ENCODE measurements around the gene CCNL2. TPM values are rescaled to one million over a fixed set of nuclear protein-coding genes. Genes with fewer than 3 reads are reported as not detected.

CCNL2 gene
- total and polyA plus RNA-seq, 4 donors, result 46.4 to 170 (median 104) TPM

DNA sequence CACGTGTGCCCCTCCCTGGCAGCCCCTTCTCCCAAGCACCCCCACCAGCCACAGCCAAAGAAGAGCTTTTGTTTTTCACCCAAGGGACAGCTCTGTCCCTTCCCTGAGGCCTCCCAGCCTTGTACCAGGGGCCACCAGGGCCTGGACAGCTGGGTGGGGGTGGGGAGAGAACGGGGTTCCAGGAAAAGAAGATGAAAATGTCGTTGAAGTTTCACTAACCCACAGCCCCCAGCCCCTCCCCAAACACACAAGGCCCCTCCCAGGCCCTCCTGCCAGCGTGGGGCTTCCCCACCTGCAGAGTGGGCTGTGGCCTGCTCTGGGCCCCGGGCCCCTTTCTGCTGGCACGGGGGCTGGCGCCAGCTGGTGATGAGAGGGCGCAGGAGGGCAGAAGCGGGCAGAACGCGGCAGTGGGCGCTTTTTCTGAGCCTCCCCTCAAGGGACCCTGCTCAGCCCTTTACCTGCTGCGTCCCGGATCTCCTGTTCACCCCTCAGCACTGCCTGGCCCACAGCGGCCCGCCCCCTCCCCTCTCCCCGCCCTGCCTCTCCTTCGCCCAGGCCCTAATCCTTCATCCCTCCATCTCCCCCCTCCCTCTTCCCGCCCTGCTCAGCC lies 27.5 kb upstream of the CCNL2 start:
- H3K9me3 ChIP-seq (ENCODE audit: control insufficient read depth in 4 of 4, low read length in 3 of 4), result no peaks in the 10 kb centered on the region
- H3K36me3 ChIP-seq (ENCODE audit: control insufficient read depth in 4 of 4, insufficient read depth in 3 of 4, low read depth in 1 of 4, low read length in 3 of 4), result no peaks in the 10 kb centered on the region
- DNase-seq (ENCODE audit: low spot score), result no peak
- no peaks in the 10 kb centered on the region for H3K27me3 ChIP-seq (ENCODE audit: control insufficient read depth in 4 of 4, insufficient read depth in 4 of 4, low read length in 3 of 4)
- H3K27ac ChIP-seq (ENCODE audit: low read depth in 1 of 2, low read length in 2 of 2), result no peak overlapping the region
- peaks cover 11 to 23% (median 16%) of the 10 kb centered on the region in 4 donors for H3K4me1 ChIP-seq (ENCODE audit: control insufficient read depth in 4 of 4, insufficient read depth in 4 of 4, low read length in 3 of 4)
- H3K4me3 ChIP-seq (ENCODE audit: low read depth in 1 of 3, low read length in 3 of 3), result no peak overlapping the region
- no peak overlapping the region for H3K9ac ChIP-seq (ENCODE audit: low read depth in 1 of 2, low read length in 2 of 2)
- 58% methylated on average over 19 of the region's 19 CpGs for WGBS
- TF ChIP-seq EGR1 (IDR thresholded peaks at IDR 0.05; ENCODE audit: low read depth in 2 of 2), result no peak
- TF ChIP-seq FOXA2 (IDR thresholded peaks at IDR 0.05), result no peak
- TF ChIP-seq, protein P1, sequence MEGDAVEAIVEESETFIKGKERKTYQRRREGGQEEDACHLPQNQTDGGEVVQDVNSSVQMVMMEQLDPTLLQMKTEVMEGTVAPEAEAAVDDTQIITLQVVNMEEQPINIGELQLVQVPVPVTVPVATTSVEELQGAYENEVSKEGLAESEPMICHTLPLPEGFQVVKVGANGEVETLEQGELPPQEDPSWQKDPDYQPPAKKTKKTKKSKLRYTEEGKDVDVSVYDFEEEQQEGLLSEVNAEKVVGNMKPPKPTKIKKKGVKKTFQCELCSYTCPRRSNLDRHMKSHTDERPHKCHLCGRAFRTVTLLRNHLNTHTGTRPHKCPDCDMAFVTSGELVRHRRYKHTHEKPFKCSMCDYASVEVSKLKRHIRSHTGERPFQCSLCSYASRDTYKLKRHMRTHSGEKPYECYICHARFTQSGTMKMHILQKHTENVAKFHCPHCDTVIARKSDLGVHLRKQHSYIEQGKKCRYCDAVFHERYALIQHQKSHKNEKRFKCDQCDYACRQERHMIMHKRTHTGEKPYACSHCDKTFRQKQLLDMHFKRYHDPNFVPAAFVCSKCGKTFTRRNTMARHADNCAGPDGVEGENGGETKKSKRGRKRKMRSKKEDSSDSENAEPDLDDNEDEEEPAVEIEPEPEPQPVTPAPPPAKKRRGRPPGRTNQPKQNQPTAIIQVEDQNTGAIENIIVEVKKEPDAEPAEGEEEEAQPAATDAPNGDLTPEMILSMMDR (IDR thresholded peaks at IDR 0.05; ENCODE audit: low read depth, low read length, missing input control), result no peak
- TF ChIP-seq, protein P2, sequence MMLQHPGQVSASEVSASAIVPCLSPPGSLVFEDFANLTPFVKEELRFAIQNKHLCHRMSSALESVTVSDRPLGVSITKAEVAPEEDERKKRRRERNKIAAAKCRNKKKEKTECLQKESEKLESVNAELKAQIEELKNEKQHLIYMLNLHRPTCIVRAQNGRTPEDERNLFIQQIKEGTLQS (IDR thresholded peaks at IDR 0.05), result no peak
- TF ChIP-seq YY1 (IDR thresholded peaks at IDR 0.05), result no peak
- TF ChIP-seq GABPA (IDR thresholded peaks at IDR 0.05 in 1 of 2, conservative IDR thresholded peaks at IDR 0.05 in 1 of 2), result no peak
- TF ChIP-seq RAD21 (IDR thresholded peaks at IDR 0.05), result no peak
- TF ChIP-seq, protein P3, sequence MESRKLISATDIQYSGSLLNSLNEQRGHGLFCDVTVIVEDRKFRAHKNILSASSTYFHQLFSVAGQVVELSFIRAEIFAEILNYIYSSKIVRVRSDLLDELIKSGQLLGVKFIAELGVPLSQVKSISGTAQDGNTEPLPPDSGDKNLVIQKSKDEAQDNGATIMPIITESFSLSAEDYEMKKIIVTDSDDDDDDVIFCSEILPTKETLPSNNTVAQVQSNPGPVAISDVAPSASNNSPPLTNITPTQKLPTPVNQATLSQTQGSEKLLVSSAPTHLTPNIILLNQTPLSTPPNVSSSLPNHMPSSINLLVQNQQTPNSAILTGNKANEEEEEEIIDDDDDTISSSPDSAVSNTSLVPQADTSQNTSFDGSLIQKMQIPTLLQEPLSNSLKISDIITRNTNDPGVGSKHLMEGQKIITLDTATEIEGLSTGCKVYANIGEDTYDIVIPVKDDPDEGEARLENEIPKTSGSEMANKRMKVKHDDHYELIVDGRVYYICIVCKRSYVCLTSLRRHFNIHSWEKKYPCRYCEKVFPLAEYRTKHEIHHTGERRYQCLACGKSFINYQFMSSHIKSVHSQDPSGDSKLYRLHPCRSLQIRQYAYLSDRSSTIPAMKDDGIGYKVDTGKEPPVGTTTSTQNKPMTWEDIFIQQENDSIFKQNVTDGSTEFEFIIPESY (IDR thresholded peaks at IDR 0.05), result no peak
- TF ChIP-seq, protein P4, sequence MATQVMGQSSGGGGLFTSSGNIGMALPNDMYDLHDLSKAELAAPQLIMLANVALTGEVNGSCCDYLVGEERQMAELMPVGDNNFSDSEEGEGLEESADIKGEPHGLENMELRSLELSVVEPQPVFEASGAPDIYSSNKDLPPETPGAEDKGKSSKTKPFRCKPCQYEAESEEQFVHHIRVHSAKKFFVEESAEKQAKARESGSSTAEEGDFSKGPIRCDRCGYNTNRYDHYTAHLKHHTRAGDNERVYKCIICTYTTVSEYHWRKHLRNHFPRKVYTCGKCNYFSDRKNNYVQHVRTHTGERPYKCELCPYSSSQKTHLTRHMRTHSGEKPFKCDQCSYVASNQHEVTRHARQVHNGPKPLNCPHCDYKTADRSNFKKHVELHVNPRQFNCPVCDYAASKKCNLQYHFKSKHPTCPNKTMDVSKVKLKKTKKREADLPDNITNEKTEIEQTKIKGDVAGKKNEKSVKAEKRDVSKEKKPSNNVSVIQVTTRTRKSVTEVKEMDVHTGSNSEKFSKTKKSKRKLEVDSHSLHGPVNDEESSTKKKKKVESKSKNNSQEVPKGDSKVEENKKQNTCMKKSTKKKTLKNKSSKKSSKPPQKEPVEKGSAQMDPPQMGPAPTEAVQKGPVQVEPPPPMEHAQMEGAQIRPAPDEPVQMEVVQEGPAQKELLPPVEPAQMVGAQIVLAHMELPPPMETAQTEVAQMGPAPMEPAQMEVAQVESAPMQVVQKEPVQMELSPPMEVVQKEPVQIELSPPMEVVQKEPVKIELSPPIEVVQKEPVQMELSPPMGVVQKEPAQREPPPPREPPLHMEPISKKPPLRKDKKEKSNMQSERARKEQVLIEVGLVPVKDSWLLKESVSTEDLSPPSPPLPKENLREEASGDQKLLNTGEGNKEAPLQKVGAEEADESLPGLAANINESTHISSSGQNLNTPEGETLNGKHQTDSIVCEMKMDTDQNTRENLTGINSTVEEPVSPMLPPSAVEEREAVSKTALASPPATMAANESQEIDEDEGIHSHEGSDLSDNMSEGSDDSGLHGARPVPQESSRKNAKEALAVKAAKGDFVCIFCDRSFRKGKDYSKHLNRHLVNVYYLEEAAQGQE (IDR thresholded peaks at IDR 0.05), result no peak
- no peak for TF ChIP-seq SP1 (IDR thresholded peaks at IDR 0.05)

DNA sequence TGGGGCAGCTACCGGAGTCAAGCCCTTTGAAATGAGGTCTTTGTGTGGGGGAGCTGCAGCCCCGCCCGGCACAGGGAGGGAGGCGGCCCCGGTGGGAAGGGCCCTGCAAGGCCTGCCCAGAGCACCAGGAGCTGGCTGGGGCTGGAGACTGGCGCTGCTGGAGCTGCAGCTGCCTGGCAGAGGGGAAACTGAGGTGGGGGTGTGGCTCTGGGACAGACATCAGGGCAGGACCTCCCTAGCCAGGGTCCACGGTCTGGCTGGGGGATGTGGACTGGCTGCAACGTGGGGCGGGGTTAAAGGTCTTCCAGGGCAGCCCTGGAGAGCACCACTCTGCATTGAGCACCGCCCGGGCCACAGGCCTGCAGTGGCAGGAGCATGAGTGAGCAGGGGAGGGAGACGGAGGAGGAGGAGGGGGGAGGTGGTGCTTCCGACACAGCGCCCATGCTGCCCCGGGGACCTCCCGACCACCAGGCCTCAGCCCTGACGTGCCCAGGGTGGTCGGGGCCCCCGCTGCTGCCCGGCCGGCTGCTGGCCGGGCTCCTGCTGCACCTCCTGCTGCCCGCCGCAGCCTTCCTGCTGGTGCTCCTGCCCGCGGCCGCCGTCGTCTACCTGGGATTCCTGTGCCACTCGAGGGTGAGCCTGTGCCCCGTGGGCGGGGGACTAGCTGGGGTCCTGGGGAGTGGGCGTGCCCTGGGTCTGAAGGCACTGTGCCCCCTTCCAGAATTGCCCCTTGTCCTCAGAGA lies 26.8 kb upstream of the CCNL2 start:
- Histone ChIP-seq H3K4me3 (ENCODE audit: low read depth in 1 of 3, low read length in 3 of 3) (no peak overlapping the region), H3K9ac (ENCODE audit: low read depth in 1 of 2, low read length in 2 of 2) (no peak overlapping the region), H3K9me3 (ENCODE audit: control insufficient read depth in 4 of 4, low read length in 3 of 4) (no peaks in the 10 kb centered on the region), H3K36me3 (ENCODE audit: control insufficient read depth in 4 of 4, insufficient read depth in 3 of 4, low read depth in 1 of 4, low read length in 3 of 4) (no peaks in the 10 kb centered on the region), H3K27ac (ENCODE audit: low read depth in 1 of 2, low read length in 2 of 2) (no peak overlapping the region), H3K4me1 (ENCODE audit: control insufficient read depth in 4 of 4, insufficient read depth in 4 of 4, low read length in 3 of 4) (peaks cover 8 to 16% (median 13%) of the 10 kb centered on the region in 4 donors), H3K27me3 (ENCODE audit: control insufficient read depth in 4 of 4, insufficient read depth in 4 of 4, low read length in 3 of 4) (no peaks in the 10 kb centered on the region)
- DNase-seq (ENCODE audit: low spot score), result no peak
- WGBS, result 57% methylated on average over 33 of the region's 33 CpGs
- TF ChIP-seq, protein P4 (IDR thresholded peaks at IDR 0.05), result no peak
- TF ChIP-seq RXRA (IDR thresholded peaks at IDR 0.05), result no peak
- TF ChIP-seq, protein P3 (IDR thresholded peaks at IDR 0.05), result no peak
- TF ChIP-seq, protein P5, sequence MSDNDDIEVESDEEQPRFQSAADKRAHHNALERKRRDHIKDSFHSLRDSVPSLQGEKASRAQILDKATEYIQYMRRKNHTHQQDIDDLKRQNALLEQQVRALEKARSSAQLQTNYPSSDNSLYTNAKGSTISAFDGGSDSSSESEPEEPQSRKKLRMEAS (IDR thresholded peaks at IDR 0.05), result no peak
- no peak for TF ChIP-seq GABPA (IDR thresholded peaks at IDR 0.05 in 1 of 2, conservative IDR thresholded peaks at IDR 0.05 in 1 of 2)
- TF ChIP-seq HNF4A (conservative IDR thresholded peaks at IDR 0.05), result no peak
